A549 (cell line): ENCODE data around the gene SORBS1. TPM values are rescaled to one million over a fixed set of nuclear protein-coding genes. Genes with fewer than 3 reads are reported as not detected.

Experiments
- ATAC-seq, 2 experiments: fragments of 200-7000 bp in 1 of 2; fragments of >200 bp in 1 of 2; cut with Nextera tagmentation in 1 of 2; cut with Tn5 transposase in 1 of 2; 3 replicates each; pipeline versions ENCODE4 v1.8.0 to v1.9.1; 2018 to 2020; ENCODE audit warnings: mild to moderate bottlenecking in 1 of 2, moderate library complexity in 1 of 2
- CTCF ChIA-PET: fragments of 300-600 bp; sonication (Branson Sonifier 250); formaldehyde crosslinking; extraction: SDS; loops from one replicate; lab custom pipeline; 2021; ENCODE audit warnings: antibody characterized with exemption, inconsistent platforms; lab: Yijun Ruan, JAX
- POLR2A ChIA-PET: fragments of 350-600 bp; formaldehyde crosslinking; extraction: SDS; loops from one replicate; lab custom pipeline; 2021; ENCODE audit warnings: antibody characterized with exemption, inconsistent platforms; lab: Yijun Ruan, JAX
- DNase-seq, 2 experiments: peaks; one replicate each; pipeline versions ENCODE4 v3.0.0 to v3.0.0-alpha.2; 2011 to 2016; ENCODE audit warnings: low read depth in 1 of 2, low spot score in 1 of 2
- FAIRE-seq: peaks from 2 replicates; lab custom pipeline; 2011; peaks lifted over from hg19 to GRCh38; lab: Jason Lieb, UNC
- H3K27ac ChIP-seq, 2 experiments: fragments of >200 bp; sonication (Bioruptor Twin); formaldehyde crosslinking; 3 replicates each; pipeline ENCODE4 v1.5.1; 2016 to 2017
- H3K4me1 ChIP-seq: fragments of >200 bp; sonication (Bioruptor Twin); formaldehyde crosslinking; 3 replicates; pipeline ENCODE4 v1.6.1; 2016
- H3K4me2 ChIP-seq: fragments of >200 bp; sonication (Bioruptor Twin); formaldehyde crosslinking; 3 replicates; pipeline ENCODE4 v1.6.1; 2016
- H3K4me3 ChIP-seq: fragments of >200 bp; sonication (Bioruptor Twin); formaldehyde crosslinking; 3 replicates; pipeline ENCODE4 v1.5.1; 2016
- H3K9me3 ChIP-seq: fragments of >200 bp; sonication (Bioruptor Twin); formaldehyde crosslinking; 3 replicates; pipeline ENCODE4 v1.6.1; 2016
- BCL3 ChIP-seq: fragments of >200 bp; sonication (Bioruptor Twin); formaldehyde crosslinking; IDR thresholded peaks from 3 replicates; pipeline ENCODE4 v1.6.1; 2016
- BHLHE40 ChIP-seq: IDR thresholded peaks from 2 replicates; pipeline ENCODE4 v1.6.1; 2012; ENCODE audit warnings: low read depth, low read length, inconsistent platforms
- CBX2 ChIP-seq: fragments of 200-600 bp; sonication (generic); IDR thresholded peaks from 2 replicates; pipeline ENCODE4 v1.6.1; 2016; ENCODE audit warnings: low read depth, mild to moderate bottlenecking, borderline replicate concordance
- CHD2 ChIP-seq: fragments of 150-350 bp; IDR thresholded peaks from 2 replicates; pipeline ENCODE4 v1.6.1; 2014; ENCODE audit warnings: low read length; ENCODE audit not compliant: partially characterized antibody
- CTCF ChIP-seq: fragments of >200 bp; sonication (Bioruptor Twin); formaldehyde crosslinking; IDR thresholded peaks from 3 replicates; pipeline ENCODE4 v1.5.1; 2016
- EHMT2 ChIP-seq: fragments of 200-600 bp; sonication (generic); IDR thresholded peaks from 2 replicates; pipeline ENCODE4 v1.6.1; 2016; ENCODE audit warnings: antibody characterized with exemption, low read depth, mild to moderate bottlenecking, moderate library complexity
- ELK1 ChIP-seq: fragments of 150-350 bp; IDR thresholded peaks from 2 replicates; pipeline ENCODE4 v1.6.1; 2014; ENCODE audit warnings: low read depth, mild to moderate bottlenecking, low read length
- EP300 ChIP-seq, 2 experiments: fragments of >200 bp; sonication (Bioruptor Twin); formaldehyde crosslinking; IDR thresholded peaks; 2 replicates in 1 of 2; 3 replicates in 1 of 2; pipeline ENCODE4 v1.6.1; 2016 to 2017
- ESRRA ChIP-seq: fragments of 150-350 bp; IDR thresholded peaks from 2 replicates; pipeline ENCODE4 v1.6.1; 2014; ENCODE audit warnings: mild to moderate bottlenecking, low read length, borderline replicate concordance
- GATA3 ChIP-seq: IDR thresholded peaks from 2 replicates; pipeline ENCODE4 v1.6.1; 2012; ENCODE audit warnings: borderline replicate concordance
- HMGXB4 ChIP-seq: fragments of 250-450 bp; sonication (Bioruptor Pico); IDR thresholded peaks from 2 replicates; pipeline ENCODE4 v1.5.0; 2021; ENCODE audit warnings: mild to moderate bottlenecking, moderate library complexity, borderline replicate concordance
- HOXA7 ChIP-seq: fragments of 250-450 bp; sonication (Bioruptor Pico); IDR thresholded peaks from 2 replicates; pipeline ENCODE4 v1.5.0; 2020; ENCODE audit warnings: mild to moderate bottlenecking, moderate library complexity
- HOXB5 ChIP-seq: fragments of 250-450 bp; sonication (Bioruptor Pico); IDR thresholded peaks from 2 replicates; pipeline ENCODE4 v1.5.0; 2020; ENCODE audit warnings: mild to moderate bottlenecking, moderate library complexity
- JUN ChIP-seq, 2 experiments: fragments of >200 bp; sonication (Bioruptor Twin); formaldehyde crosslinking; IDR thresholded peaks; 2 replicates in 1 of 2; 3 replicates in 1 of 2; pipeline ENCODE4 v1.6.1; 2016 to 2017
- KDM5A ChIP-seq: fragments of 200-600 bp; sonication (generic); IDR thresholded peaks from 2 replicates; pipeline ENCODE4 v1.6.1; 2016; ENCODE audit warnings: antibody characterized with exemption, mild to moderate bottlenecking
- MAFK ChIP-seq: fragments of 450-650 bp; IDR thresholded peaks from 2 replicates; pipeline ENCODE4 v1.6.1; 2014; ENCODE audit not compliant: partially characterized antibody
- MYC ChIP-seq: IDR thresholded peaks from 2 replicates; pipeline ENCODE4 v1.6.1; 2012; ENCODE audit warnings: mild to moderate bottlenecking, inconsistent platforms, low read length, improper control_type of control experiment, borderline replicate concordance
- NPAS2 ChIP-seq: fragments of 250-450 bp; sonication (Bioruptor Pico); IDR thresholded peaks from 2 replicates; pipeline ENCODE4 v1.8.0; 2022; ENCODE audit warnings: mild to moderate bottlenecking, moderate library complexity, borderline replicate concordance
- PHF8 ChIP-seq: fragments of 200-600 bp; sonication (generic); IDR thresholded peaks from 2 replicates; pipeline ENCODE4 v1.6.1; 2016; ENCODE audit warnings: low read depth, mild to moderate bottlenecking, antibody characterized with exemption, moderate library complexity, borderline replicate concordance
- POLR2AphosphoS2 ChIP-seq: conservative IDR thresholded peaks from 2 replicates; pipeline ENCODE4 v1.6.1; 2012; ENCODE audit warnings: low read length, improper control_type of control experiment, inconsistent platforms
- RARB ChIP-seq: fragments of 250-450 bp; sonication (Bioruptor Pico); IDR thresholded peaks from 2 replicates; pipeline ENCODE4 v1.8.0; 2021; ENCODE audit warnings: mild to moderate bottlenecking, moderate library complexity
- RNF2 ChIP-seq: fragments of 200-600 bp; sonication (generic); IDR thresholded peaks from 2 replicates; pipeline ENCODE4 v1.6.1; 2016; ENCODE audit warnings: low read depth, mild to moderate bottlenecking, antibody characterized with exemption, moderate library complexity, borderline replicate concordance
- ZC3H11A ChIP-seq: fragments of 450-650 bp; IDR thresholded peaks from 2 replicates; pipeline ENCODE4 v1.6.1; 2014; ENCODE audit warnings: antibody characterized with exemption, mild to moderate bottlenecking
- ZNF302 ChIP-seq: fragments of 250-450 bp; sonication (Bioruptor Pico); IDR thresholded peaks from 2 replicates; pipeline ENCODE4 v1.9.0; 2021; ENCODE audit warnings: inconsistent platforms, mild to moderate bottlenecking, moderate library complexity
- ZSCAN20 ChIP-seq: fragments of 250-450 bp; sonication (Bioruptor Pico); IDR thresholded peaks from 2 replicates; pipeline ENCODE4 v1.8.0; 2022; ENCODE audit warnings: mild to moderate bottlenecking, moderate library complexity
- WGBS: methylation state at CpG from one replicate; pipeline ENCODE4 v1.1.6; 2017; ENCODE audit errors: missing lambda C conversion rate; 5-methylcytosine and 5-hydroxymethylcytosine counted together
- polyA plus RNA-seq, 4 experiments: library from polyadenylated mRNA; depleted of rRNA in 3 of 4; stranded (reverse); fragments of >200 nt; fragmentation: RNase III in 1 of 4; extraction: RNeasy Plus Mini Kit Qiagen cat#74134 plus additional on column Dnase treatment in 1 of 4; gene quantifications; 2 replicates in 3 of 4; 3 replicates in 1 of 4; pipeline ENCODE4 v1.2.3, GENCODE V29; 2011 to 2017

Gene SORBS1
- polyA plus RNA-seq, 2 of the 4 experiments (the other 2 are of a cell fraction) = 0.39 to 0.80 TPM

GRCh38 chr10:95547197-95547596 lies 14.0 kb downstream of the SORBS1 start (continued):
- TF ChIP-seq POLR2AphosphoS2 = no peak
- TF ChIP-seq HOXB5 (CRISPR knock-in tag) = no peak

- H3K4me3 ChIP-seq = no peak overlapping the region
- H3K4me1 ChIP-seq = no peaks in the 10 kb centered on the region
- FAIRE-seq (no peak), ATAC-seq (no peak), DNase-seq (no peak)
- no peak overlapping the region for H3K4me2 ChIP-seq
- 46% methylated on average over 2 of the region's 2 CpGs for WGBS
- H3K27ac ChIP-seq = no peak overlapping the region
- H3K9me3 ChIP-seq = no peaks in the 10 kb centered on the region
- CTCF ChIA-PET = no interaction called here
- TF ChIP-seq NPAS2 (CRISPR knock-in tag) (no peak), EHMT2 (no peak), CHD2 (no peak)
- TF ChIP-seq, all 56 proteins: peak for 0
- POLR2A ChIA-PET = no interaction called here
Observed at GRCh38 chr10:95545981-95546380, 15.2 kb downstream of the SORBS1 start.

- WGBS = 76% methylated on average over 12 of the region's 12 CpGs
- no peak overlapping the region for H3K4me2 ChIP-seq
- no peak for TF ChIP-seq ZC3H11A
- TF ChIP-seq KDM5A = no peak
- TF ChIP-seq BCL3 = no peak
- TF ChIP-seq HOXA7 (CRISPR knock-in tag) = no peak
- no peak for TF ChIP-seq BHLHE40
- no peak for TF ChIP-seq CHD2
- no peak for TF ChIP-seq MYC
- TF ChIP-seq JUN (IDR thresholded peaks at IDR 0.05) = no peak
- TF ChIP-seq MAFK = no peak
- TF ChIP-seq EP300 (IDR thresholded peaks at IDR 0.05) = no peak
- TF ChIP-seq GATA3 = no peak
- TF ChIP-seq RNF2 = no peak
- TF ChIP-seq POLR2AphosphoS2 = no peak
- H3K27ac ChIP-seq = no peak overlapping the region
- ChIA-PET CTCF (interaction anchor here (0.9 kb wide), 1 partner anchor 59 kb away, joined by 3 read pairs; no protein-coding TSS in a partner anchor), POLR2A (no interaction called here)
- H3K9me3 ChIP-seq = no peaks in the 10 kb centered on the region
- no peak overlapping the region for H3K4me3 ChIP-seq
- ATAC-seq (no peak), DNase-seq (no peak), FAIRE-seq (no peak)
- H3K4me1 ChIP-seq = no peaks in the 10 kb centered on the region
Observed at GRCh38 chr10:95544783-95545500, 16.2 kb downstream of the SORBS1 start.

GRCh38 chr10:95543459-95543858 lies 17.7 kb downstream of the SORBS1 start:
- POLR2A ChIA-PET = no interaction called here
- Histone ChIP-seq H3K4me2 (no peak overlapping the region), H3K27ac (no peak overlapping the region), H3K4me1 (no peaks in the 10 kb centered on the region), H3K9me3 (no peaks in the 10 kb centered on the region), H3K4me3 (no peak overlapping the region)
- CTCF ChIA-PET = interaction anchor here (0.5 to 1.2 kb wide), 2 partner anchors 10 to 113 kb away, joined by 3 to 4 read pairs; no protein-coding TSS in a partner anchor
- FAIRE-seq (no peak), DNase-seq (no peak), ATAC-seq (no peak)
- WGBS = 51% methylated on average over 4 of the region's 4 CpGs
- TF ChIP-seq CBX2 (no peak), HMGXB4 (no peak), BHLHE40 (no peak), JUN (IDR thresholded peaks at IDR 0.05) (no peak), ELK1 (no peak), HOXA7 (CRISPR knock-in tag) (no peak), MYC (no peak), CHD2 (no peak), PHF8 (no peak), RARB (CRISPR knock-in tag) (no peak), ZNF302 (no peak), ZSCAN20 (no peak), CTCF (no peak), ESRRA (no peak)
